Measurements from ENCODE around the gene FAM76A.

The FAM76A gene

DNA sequence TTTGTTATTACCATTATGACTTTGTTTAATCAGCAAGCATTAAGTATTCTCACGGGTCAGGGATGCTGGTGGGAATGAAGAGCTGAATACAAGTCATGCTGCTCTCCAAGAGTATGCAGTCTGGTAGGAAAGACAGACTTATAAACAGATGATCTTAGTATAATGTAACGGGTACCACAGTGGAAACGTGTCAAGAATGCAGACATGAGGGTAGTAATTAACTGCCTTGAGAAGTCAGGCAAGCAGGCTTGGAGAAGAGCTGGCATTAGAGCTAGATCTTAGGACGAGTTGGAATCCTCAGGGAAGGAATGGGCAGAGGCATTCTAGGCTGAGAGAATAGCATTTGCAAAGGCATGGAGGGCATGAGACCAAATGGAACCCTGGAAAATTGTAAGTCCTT is 19.7 kb downstream of the FAM76A start:
- Histone ChIP-seq H3K27me3 (no peaks in the 10 kb centered on the region), H3K4me3 (no peak overlapping the region), H3K27ac (no peak overlapping the region), H3K4me2 (no peak overlapping the region), H3K36me3 (peaks cover 46 to 74% (median 56%) of the 10 kb centered on the region in 11 experiments), H4K20me1 (no peaks in the 10 kb centered on the region), H3K9me3 (replicated peaks in 1 of 11) (no peaks in the 10 kb centered on the region), H3K9ac (no peak overlapping the region), H3K4me1 (peaks cover 0 to 8% (median 0%) of the 10 kb centered on the region in 10 experiments; a peak in 1 of 20 replicates)
- TF ChIP-seq Cebpa-rat (IDR thresholded peaks at IDR 0.05), result no peak

GRCh38 chr1:27752360-27752759 is 26.6 kb downstream of the FAM76A start:
- Histone ChIP-seq H3K9me3 (replicated peaks in 1 of 11) (no peaks in the 10 kb centered on the region), H3K27me3 (no peaks in the 10 kb centered on the region), H3K4me3 (peak overlapping the region in 1 of 10 experiments; percentile 14; a peak in 2 of 20 replicates), H3K36me3 (peaks cover 50 to 77% (median 58%) of the 10 kb centered on the region in 11 experiments), H3K27ac (peak overlapping the region in 9 of 11 experiments; percentile 37 to 61 (median 52); a peak in 15 of 22 replicates), H3K4me1 (peaks cover 13 to 28% (median 24%) of the 10 kb centered on the region in 10 experiments; a peak in 18 of 20 replicates), H3K4me2 (peak overlapping the region; percentile 27 to 72 (median 53); a peak in 19 of 22 replicates), H3K9ac (peak overlapping the region; percentile 10 to 54 (median 37); a peak in 8 of 22 replicates), H4K20me1 (no peaks in the 10 kb centered on the region)
- TF ChIP-seq Cebpa-rat (IDR thresholded peaks at IDR 0.05), result no peak

- peaks cover 4 to 25% (median 24%) of the 10 kb centered on the region in 10 experiments; a peak in 17 of 20 replicates for H3K4me1 ChIP-seq
- no peaks in the 10 kb centered on the region for H3K27me3 ChIP-seq
- no peak overlapping the region for H3K4me3 ChIP-seq
- H3K9me3 ChIP-seq (replicated peaks in 1 of 11), result no peaks in the 10 kb centered on the region
- H3K4me2 ChIP-seq, result no peak overlapping the region
- H3K27ac ChIP-seq, result no peak overlapping the region
- no peak overlapping the region for H3K9ac ChIP-seq
- H4K20me1 ChIP-seq, result no peaks in the 10 kb centered on the region
- peaks cover 41 to 80% (median 62%) of the 10 kb centered on the region in 11 experiments for H3K36me3 ChIP-seq
- no peak for TF ChIP-seq Cebpa-rat (IDR thresholded peaks at IDR 0.05)
These were observed 29.5 kb downstream of the FAM76A start for GRCh38 chr1:27755286-27755685.

- Histone ChIP-seq H3K9ac (no peak overlapping the region), H3K27ac (no peak overlapping the region), H3K27me3 (no peaks in the 10 kb centered on the region), H4K20me1 (no peaks in the 10 kb centered on the region), H3K36me3 (peaks cover 41 to 80% (median 60%) of the 10 kb centered on the region in 11 experiments), H3K4me2 (no peak overlapping the region), H3K4me1 (peaks cover 4 to 25% (median 23%) of the 10 kb centered on the region in 10 experiments; a peak in 17 of 20 replicates), H3K4me3 (no peak overlapping the region), H3K9me3 (replicated peaks in 1 of 11) (no peaks in the 10 kb centered on the region)
- TF ChIP-seq Cebpa-rat (IDR thresholded peaks at IDR 0.05), result no peak
These were observed 30.1 kb downstream of the FAM76A start for GRCh38 chr1:27755865-27756264.

- H4K20me1 ChIP-seq, result no peaks in the 10 kb centered on the region
- no peak for TF ChIP-seq Cebpa-rat (IDR thresholded peaks at IDR 0.05)
- H3K4me2 ChIP-seq, result no peak overlapping the region
- peaks cover 40 to 86% (median 62%) of the 10 kb centered on the region in 11 experiments for H3K36me3 ChIP-seq
- H3K27ac ChIP-seq, result no peak overlapping the region
- no peak overlapping the region for H3K4me3 ChIP-seq
- no peaks in the 10 kb centered on the region for H3K27me3 ChIP-seq
- H3K9ac ChIP-seq, result no peak overlapping the region
- no peaks in the 10 kb centered on the region for H3K4me1 ChIP-seq
- no peaks in the 10 kb centered on the region for H3K9me3 ChIP-seq (replicated peaks in 1 of 11)
These were observed 33.5 kb downstream of the FAM76A start for GRCh38 chr1:27759236-27759635.

DNA sequence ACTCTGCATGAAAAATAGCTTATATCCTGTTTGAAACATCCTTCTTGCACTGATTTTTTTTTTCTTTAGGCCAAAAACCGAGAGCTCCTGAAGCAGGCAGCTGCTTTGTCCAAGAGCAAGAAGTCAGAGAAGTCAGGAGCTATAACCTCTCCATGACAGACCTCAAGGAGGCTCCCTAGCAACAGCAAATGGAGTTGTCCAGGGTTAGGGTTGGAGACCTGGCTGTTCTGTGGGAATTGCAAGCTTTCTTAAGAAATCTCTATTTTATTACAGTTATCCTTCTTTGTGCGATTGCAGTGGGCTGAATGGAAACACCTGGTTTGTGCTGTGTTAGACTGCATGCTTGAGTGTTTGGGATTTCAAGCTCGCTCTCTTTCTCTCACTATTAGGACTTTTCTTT is 34.7 kb downstream of the FAM76A start:
- no peaks in the 10 kb centered on the region for H3K4me1 ChIP-seq
- H4K20me1 ChIP-seq, result no peaks in the 10 kb centered on the region
- H3K27me3 ChIP-seq, result no peaks in the 10 kb centered on the region
- H3K9ac ChIP-seq, result no peak overlapping the region
- no peak overlapping the region for H3K4me3 ChIP-seq
- H3K9me3 ChIP-seq (replicated peaks in 1 of 11), result no peaks in the 10 kb centered on the region
- H3K4me2 ChIP-seq, result no peak overlapping the region
- peaks cover 30 to 74% (median 50%) of the 10 kb centered on the region in 11 experiments for H3K36me3 ChIP-seq
- TF ChIP-seq Cebpa-rat (IDR thresholded peaks at IDR 0.05), result no peak
- no peak overlapping the region for H3K27ac ChIP-seq

DNA sequence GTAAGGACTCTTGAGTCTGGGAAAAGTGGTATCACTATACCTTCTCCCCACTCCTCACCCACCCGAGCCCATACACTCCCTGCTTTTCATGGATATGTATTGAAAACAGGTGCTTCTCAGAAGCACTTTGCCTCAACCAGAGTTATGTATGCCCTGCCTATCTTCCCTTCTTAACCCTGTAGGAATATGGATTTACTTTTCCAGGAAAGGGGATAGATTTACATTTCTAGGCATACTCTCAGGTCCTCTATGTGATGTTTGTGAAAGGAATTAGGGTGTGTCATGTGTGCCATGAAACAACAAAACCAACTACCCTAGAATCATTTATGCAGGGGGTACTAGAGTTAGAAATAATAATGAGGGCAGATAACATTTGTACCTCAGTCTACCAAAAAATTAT is 36.3 kb downstream of the FAM76A start:
- no peaks in the 10 kb centered on the region for H3K27me3 ChIP-seq
- H3K4me2 ChIP-seq, result no peak overlapping the region
- no peak overlapping the region for H3K9ac ChIP-seq
- H4K20me1 ChIP-seq, result no peaks in the 10 kb centered on the region
- H3K36me3 ChIP-seq, result peaks cover 15 to 58% (median 35%) of the 10 kb centered on the region in 11 experiments; a peak in 20 of 22 replicates
- no peak overlapping the region for H3K4me3 ChIP-seq
- TF ChIP-seq Cebpa-rat (IDR thresholded peaks at IDR 0.05), result no peak
- no peaks in the 10 kb centered on the region for H3K4me1 ChIP-seq
- no peaks in the 10 kb centered on the region for H3K9me3 ChIP-seq (replicated peaks in 1 of 11)
- no peak overlapping the region for H3K27ac ChIP-seq

GRCh38 chr1:27763358-27763757 is 37.6 kb downstream of the FAM76A start:
- TF ChIP-seq Cebpa-rat (IDR thresholded peaks at IDR 0.05), result no peak
- no peaks in the 10 kb centered on the region for H3K9me3 ChIP-seq (replicated peaks in 1 of 11)
- no peak overlapping the region for H3K9ac ChIP-seq
- H4K20me1 ChIP-seq, result no peaks in the 10 kb centered on the region
- H3K27me3 ChIP-seq, result no peaks in the 10 kb centered on the region
- 0 out of 20 replicates have a peak, but pooled peaks cover 0 to 3% (median 0%) of the 10 kb centered on the region in 10 experiments for H3K4me1 ChIP-seq
- H3K4me2 ChIP-seq, result no peak overlapping the region
- no peak overlapping the region for H3K27ac ChIP-seq
- no peak overlapping the region for H3K4me3 ChIP-seq
- peaks cover 14 to 47% (median 30%) of the 10 kb centered on the region in 11 experiments; a peak in 20 of 22 replicates for H3K36me3 ChIP-seq

DNA sequence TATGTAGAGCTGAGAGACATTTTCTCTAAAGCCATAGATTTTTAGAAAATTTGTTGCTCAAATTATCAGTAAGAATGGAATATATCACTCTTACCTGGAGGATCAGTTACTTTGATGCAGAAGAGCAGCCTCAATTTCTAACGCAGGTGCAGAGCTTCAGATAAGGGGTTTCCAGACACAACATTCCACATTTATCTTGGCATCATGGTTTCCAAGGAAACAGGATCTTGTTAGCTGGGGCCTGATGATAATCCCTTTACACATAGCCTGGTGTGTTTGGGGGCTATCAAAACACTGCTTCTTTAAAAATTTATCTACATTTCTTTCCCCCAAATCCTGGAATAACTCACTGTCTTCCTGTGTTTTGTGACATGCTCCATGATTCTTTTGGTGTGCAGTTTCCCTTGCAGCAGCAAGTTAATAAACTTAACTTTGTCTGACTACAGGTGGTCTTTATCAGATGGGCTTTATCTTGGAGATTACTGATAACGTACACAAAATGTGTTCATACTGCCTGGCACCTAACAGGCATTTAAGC is 44.6 kb downstream of the FAM76A start:
- TF ChIP-seq Cebpa-rat (IDR thresholded peaks at IDR 0.05), result no peak
- Histone ChIP-seq H3K9ac (no peak overlapping the region), H3K4me2 (no peak overlapping the region), H4K20me1 (peaks cover 0 to 22% (median 16%) of the 10 kb centered on the region in 11 experiments; a peak in 14 of 22 replicates), H3K4me3 (no peak overlapping the region), H3K36me3 (peaks cover 0 to 4% (median 3%) of the 10 kb centered on the region in 11 experiments; a peak in 7 of 22 replicates), H3K27ac (no peak overlapping the region), H3K4me1 (peaks cover 19 to 27% (median 21%) of the 10 kb centered on the region in 10 experiments), H3K9me3 (replicated peaks in 1 of 11) (no peaks in the 10 kb centered on the region), H3K27me3 (no peaks in the 10 kb centered on the region)
